Osteoblast (primary cell): Measurements from ENCODE around the gene KRT82. TPM values are rescaled to one million over a fixed set of nuclear protein-coding genes. Genes with fewer than 3 reads are reported as not detected.
A peak's percentile ranks its signal among the peaks of the same experiment; 100 is the strongest.

Experiments used
- DNase-seq: peaks from one replicate; pipeline ENCODE4 v3.0.0; 2011; ENCODE audit warnings: low spot score, mixed read lengths; ENCODE audit not compliant: insufficient read length; ENCODE audit errors: missing footprints
- H2AFZ ChIP-seq: 2 replicates; pipeline ENCODE4 v1.6.0; 2011; ENCODE audit warnings: mild to moderate bottlenecking, low read length
- H3K27ac ChIP-seq: 2 replicates; pipeline ENCODE4 v1.5.1; 2011; ENCODE audit warnings: mild to moderate bottlenecking, low read depth, low read length, moderate library complexity
- H3K27me3 ChIP-seq: 2 replicates; pipeline ENCODE4 v1.6.0; 2012; ENCODE audit warnings: mild to moderate bottlenecking, control low read depth, inconsistent platforms, low read length, moderate library complexity; ENCODE audit not compliant: insufficient read depth
- H3K36me3 ChIP-seq: 2 replicates; pipeline ENCODE4 v1.5.1; 2011; ENCODE audit warnings: mild to moderate bottlenecking, low read length, control low read depth, moderate library complexity; ENCODE audit not compliant: insufficient read depth
- H3K4me1 ChIP-seq: 2 replicates; pipeline ENCODE4 v1.5.1; 2011; ENCODE audit warnings: mild to moderate bottlenecking, low read length, control low read depth, moderate library complexity; ENCODE audit not compliant: insufficient read depth
- H3K4me2 ChIP-seq: 2 replicates; pipeline ENCODE4 v1.6.0; 2011; ENCODE audit warnings: mild to moderate bottlenecking, low read length; ENCODE audit not compliant: insufficient read depth
- H3K4me3 ChIP-seq: fragments of 200-600 bp; sonication (generic); 3 replicates; pipeline ENCODE4 v1.5.1; 2012; ENCODE audit warnings: mild to moderate bottlenecking, low read length, inconsistent platforms; ENCODE audit not compliant: insufficient read depth
- H3K79me2 ChIP-seq: 2 replicates; pipeline ENCODE4 v1.6.0; 2012; ENCODE audit warnings: mild to moderate bottlenecking, low read length, control low read depth, inconsistent platforms; ENCODE audit not compliant: insufficient read depth
- H3K9me3 ChIP-seq: 2 replicates; pipeline ENCODE4 v1.5.1; 2011; ENCODE audit warnings: low read depth, low read length, control low read depth
- H4K20me1 ChIP-seq: 2 replicates; pipeline ENCODE4 v1.6.0; 2012; ENCODE audit warnings: mild to moderate bottlenecking, low read length, control low read depth; ENCODE audit not compliant: insufficient read depth
- CTCF ChIP-seq: IDR thresholded peaks from 2 replicates; pipeline ENCODE4 v1.5.1; 2011; ENCODE audit warnings: mild to moderate bottlenecking, low read depth, low read length, moderate library complexity; ENCODE audit errors: extremely low read depth
- total RNA-seq: library from RNA; depleted of rRNA; stranded (reverse); fragments of >200 nt; gene quantifications from 2 replicates; pipeline ENCODE4 v1.2.3, GENCODE V29; 2012

Gene KRT82
- total RNA-seq, 1 donor = not detected

GRCh38 chr12:52367876-52368275 is 38.3 kb downstream of the KRT82 start:
- H3K36me3 ChIP-seq = no peaks in the 10 kb centered on the region
- no peaks in the 10 kb centered on the region for H4K20me1 ChIP-seq
- H3K27me3 ChIP-seq = peaks cover 22% of the 10 kb centered on the region
- H3K79me2 ChIP-seq = no peaks in the 10 kb centered on the region
- H3K4me2 ChIP-seq = no peak overlapping the region
- no peak for TF ChIP-seq CTCF
- H3K9me3 ChIP-seq = no peaks in the 10 kb centered on the region
- H2AFZ ChIP-seq = no peak overlapping the region
- no peak overlapping the region for H3K27ac ChIP-seq
- no peak overlapping the region for H3K4me3 ChIP-seq
- H3K4me1 ChIP-seq = peaks cover 9% of the 10 kb centered on the region
- DNase-seq = peak; percentile 48

- Histone ChIP-seq H3K27ac (no peak within 1 kb of the TSS), H3K4me1 (peaks cover 9% of the 10 kb centered on the region), H3K36me3 (no peaks in the 10 kb centered on the region), H3K79me2 (no peaks in the 10 kb centered on the region), H3K27me3 (peaks cover 23% of the 10 kb centered on the region), H3K4me3 (no peak within 1 kb of the TSS), H4K20me1 (no peaks in the 10 kb centered on the region), H2AFZ (no peak within 1 kb of the TSS), H3K4me2 (no peak within 1 kb of the TSS), H3K9me3 (no peaks in the 10 kb centered on the region)
- peak; percentile 50 for DNase-seq
- no peak for TF ChIP-seq CTCF
Observed at GRCh38 chr12:52366738-52367485, 39.2 kb downstream of the KRT82 start, which contains the start of gene KRT85. KRT85 (minus strand) TSS chr12:52367481; CDS start chr12:52367405, 76 bp downstream.

- H3K27me3 ChIP-seq = peaks cover 26% of the 10 kb centered on the region
Observed at GRCh38 chr12:52364901-52365489, 41.1 kb downstream of the KRT82 start.

More at GRCh38 chr12:52364901-52365489, 41.1 kb downstream of the KRT82 start:
- DNase-seq = peak; percentile 63
- H3K9me3 ChIP-seq = no peaks in the 10 kb centered on the region
- no peak for TF ChIP-seq CTCF
- H3K27ac ChIP-seq = no peak overlapping the region
- H2AFZ ChIP-seq = no peak overlapping the region
- H3K4me1 ChIP-seq = no peaks in the 10 kb centered on the region
- no peaks in the 10 kb centered on the region for H3K79me2 ChIP-seq
- no peaks in the 10 kb centered on the region for H4K20me1 ChIP-seq
- no peak overlapping the region for H3K4me2 ChIP-seq
- H3K36me3 ChIP-seq = no peaks in the 10 kb centered on the region
- no peak overlapping the region for H3K4me3 ChIP-seq
